GM15510 (cell line): ENCODE measurements around the gene SLC4A5.

Experiments
- POLR2A ChIP-seq: IDR thresholded peaks from 3 replicates; pipeline ENCODE4 v1.6.1; 2011; ENCODE audit warnings: borderline replicate concordance; ENCODE audit not compliant: insufficient read length; ENCODE audit errors: extremely low read depth

SLC4A5 gene

GRCh38 chr2:74304332-74305148 is 38.7 kb downstream of the SLC4A5 start:
- TF ChIP-seq POLR2A, result no peak

- TF ChIP-seq POLR2A, result no peak
Measured at GRCh38 chr2:74302865-74303264, 40.4 kb downstream of the SLC4A5 start.

- no peak for TF ChIP-seq POLR2A
Measured at GRCh38 chr2:74301262-74301661, 42.0 kb downstream of the SLC4A5 start.

- no peak for TF ChIP-seq POLR2A
Measured at GRCh38 chr2:74300506-74300905, 42.7 kb downstream of the SLC4A5 start.

- TF ChIP-seq POLR2A, result no peak
Measured at GRCh38 chr2:74297950-74298349, 45.3 kb downstream of the SLC4A5 start.

GRCh38 chr2:74297391-74297790 is 45.8 kb downstream of the SLC4A5 start:
- TF ChIP-seq POLR2A, result no peak

GRCh38 chr2:74293191-74293991 is 49.8 kb downstream of the SLC4A5 start:
- no peak for TF ChIP-seq POLR2A

GRCh38 chr2:74292751-74293150 is 50.5 kb downstream of the SLC4A5 start:
- TF ChIP-seq POLR2A, result no peak

GRCh38 chr2:74291886-74292621 is 51.2 kb downstream of the SLC4A5 start:
- no peak for TF ChIP-seq POLR2A

GRCh38 chr2:74291218-74291544 is 52.0 kb downstream of the SLC4A5 start:
- TF ChIP-seq POLR2A, result no peak

- TF ChIP-seq POLR2A, result no peak
Measured at GRCh38 chr2:74290466-74291217, 52.6 kb downstream of the SLC4A5 start.

- TF ChIP-seq POLR2A, result no peak
Measured at GRCh38 chr2:74290066-74290465, 53.1 kb downstream of the SLC4A5 start.

GRCh38 chr2:74286725-74287124 is 56.5 kb downstream of the SLC4A5 start:
- TF ChIP-seq POLR2A, result no peak

GRCh38 chr2:74281141-74281975 is 61.9 kb downstream of the SLC4A5 start:
- no peak for TF ChIP-seq POLR2A
